Heart right ventricle (tissue), 16 donors: Measurements from ENCODE around the gene RALGAPA1. TPM values are rescaled to one million over a fixed set of nuclear protein-coding genes. Genes with fewer than 3 reads are reported as not detected.
"Not testable (repeated sequence)": the region's sequence is repeated elsewhere in the genome, so short reads cannot be mapped to it uniquely, and the experiment has no call there.

Experiments
- ATAC-seq, 8 donors: fragments of 200-7000 bp; cut with Tn5 transposase; one replicate each; pipeline ENCODE4 v1.9.1; 2020; ENCODE audit warnings: mild to moderate bottlenecking in 8 of 8, moderate library complexity in 8 of 8, moderate number of reproducible peaks in 1 of 8
- DNase-seq, 2 donors: peaks; one replicate each; pipeline ENCODE4 v3.0.0-alpha.2; 2020
- H3K27ac ChIP-seq, 10 donors: fragments of 200-600 bp; sonication (generic) in 2 of 10; one replicate each; pipeline versions ENCODE4 v1.5.0 to v1.8.0; 2020 to 2022; ENCODE audit warnings: mild to moderate bottlenecking in 3 of 10
- H3K27me3 ChIP-seq, 7 donors: fragments of 200-600 bp; one replicate each; pipeline ENCODE4 v1.8.0; 2021 to 2022; ENCODE audit warnings: mild to moderate bottlenecking in 2 of 7
- H3K36me3 ChIP-seq, 9 donors: fragments of 200-600 bp; sonication (generic) in 1 of 9; one replicate each; pipeline versions ENCODE4 v1.5.0 to v1.8.0; 2020 to 2022; ENCODE audit warnings: mild to moderate bottlenecking in 2 of 9
- H3K4me1 ChIP-seq, 9 donors: fragments of 200-600 bp; sonication (generic) in 1 of 9; one replicate each; pipeline versions ENCODE4 v1.5.0 to v1.8.0; 2020 to 2022; ENCODE audit warnings: mild to moderate bottlenecking in 4 of 9
- H3K4me3 ChIP-seq, 10 donors: fragments of 200-600 bp; sonication (generic) in 2 of 10; one replicate each; pipeline versions ENCODE4 v1.5.0 to v1.8.0; 2020 to 2022; ENCODE audit warnings: mild to moderate bottlenecking in 7 of 10, moderate library complexity in 2 of 10
- H3K9me3 ChIP-seq, 11 donors: fragments of 200-600 bp in 10 of 11; sonication (generic) in 2 of 11; one replicate each; pipeline versions ENCODE4 v1.5.0 to v1.8.0; 2013 to 2022; ENCODE audit warnings: mild to moderate bottlenecking in 2 of 11, control low read depth in 1 of 11, moderate library complexity in 1 of 11
- CTCF ChIP-seq, 9 donors: fragments of 200-600 bp; sonication (generic) in 2 of 9; IDR thresholded peaks; one replicate each; pipeline versions ENCODE4 v1.5.0 to v1.8.0; 2021 to 2022; ENCODE audit warnings: antibody characterized with exemption in 9 of 9, mild to moderate bottlenecking in 5 of 9, moderate library complexity in 1 of 9
- WGBS, 2 donors: extraction: QIAGEN DNeasy Blood & Tissue Kit; methylation state at CpG; one replicate each; pipeline ENCODE4 v1.1.7; 2013; ENCODE audit warnings: inconsistent platforms in 1 of 2; 5-methylcytosine and 5-hydroxymethylcytosine counted together
- intact Hi-C, 10 donors: fragments of 100-400 bp; cut with DNase I; formaldehyde crosslinking; loops; one replicate each; pipeline versions ENCODE4 v1.11.1 to v1.14.2; 2022
- polyA plus RNA-seq, 2 donors: library from polyadenylated mRNA; stranded (reverse); fragments of 200-250 nt; gene quantifications; one replicate each; pipeline ENCODE4 v1.2.3, GENCODE V29; 2013
- total RNA-seq, 10 donors: library from RNA; stranded (reverse); fragmentation: NEBNext Ultra II Directional in 3 of 10; extraction: Animal tissue kit (Norgen Biotek cat#: 25700) in 3 of 10; gene quantifications; one replicate each; pipeline versions ENCODE4 v1.2.1 to v1.2.4, GENCODE V29; 2021 to 2023
- donor health status: Arrhythmogenic right ventricular cardiomyopathy.
- donor health status: ischemic (EF 13 %, LVEDD 7.1; RV severe dilation, severe dysfunction).
- donor health status: healthy with polysubstance abuse.
- donor health status: DM: no; HTN: yes; CAD: no.
- donor health status: DM: no; HTN: no; CAD: no.
- donor health status: ischemic (EF 25% LVEDD 6.9; RV normal size, moderate dysfunction).
- donor health status: ischemic (EF 25% LVEDD 5.7; RV mildly dilated, moderate dysfunction).
- donor health status: healthy.
- donor health status: DM: yes; HTN: yes; CAD: no.
- donor health status: Ischemic cardiomyopathy.
- donor health status: ischemic (EF 35%, LVEDD 5.7; RV mildly dilated, moderate dysfunction).
- donor health status: nonischemic (EF 11% LVEDD 7.7; RV severe dilation, severe dysfunction).
- donor health status: DM: yes; HTN: yes; CAD: no.
- donor health status: PGD.
- donor health status: ischemic (EF 29% LVEDD 5.4; RV normal size, mild dysfunction).
- donor health status: nonischemic (EF 23%, LVEDD 6.1; RV moderate dilation, normal function).

The RALGAPA1 gene
- total and polyA plus RNA-seq, 12 donors, result 7.9 to 43.6 (median 35.3) TPM

- 41 to 51% methylated on average over 3 of the region's 3 CpGs for whole genome bisulfite sequencing, 2 donors
- no peak for TF ChIP-seq CTCF (IDR thresholded peaks at IDR 0.05)
- Histone ChIP-seq H3K36me3 (peaks cover 0 to 94% (median 21%) of the 10 kb centered on the region in 9 donors), H3K4me3 (no peak overlapping the region), H3K4me1 (peaks cover 0 to 8% (median 0%) of the 10 kb centered on the region in 9 donors), H3K9me3 (no peaks in the 10 kb centered on the region), H3K27me3 (no peaks in the 10 kb centered on the region), H3K27ac (no peak overlapping the region)
- ATAC-seq (peak in 2 of 8 donors; percentile 62 to 69), DNase-seq (no peak)
- intact Hi-C loops, result no loop called here
These were observed 201.7 kb downstream of the RALGAPA1 start for GRCh38 chr14:35607380-35607779.

GRCh38 chr14:35600253-35600652, 208.8 kb downstream of the RALGAPA1 start:
- 98% methylated on average over 1 of the region's 1 CpG for WGBS, 2 donors
- TF ChIP-seq CTCF (IDR thresholded peaks at IDR 0.05), result no peak
- ATAC-seq, result no peak
- no peak for DNase-seq
- Histone ChIP-seq H3K4me1 (no peaks in the 10 kb centered on the region), H3K27me3 (no peaks in the 10 kb centered on the region), H3K9me3 (peaks cover 0 to 10% (median 0%) of the 10 kb centered on the region in 11 donors), H3K36me3 (peaks cover 0 to 85% (median 23%) of the 10 kb centered on the region in 9 donors), H3K4me3 (no peak overlapping the region), H3K27ac (no peak overlapping the region)
- intact Hi-C loops, result no loop called here

- 84 to 90% methylated on average over 2 of the region's 2 CpGs for WGBS, 2 donors
- H3K27ac ChIP-seq, result no peak overlapping the region
- no peaks in the 10 kb centered on the region for H3K27me3 ChIP-seq
- TF ChIP-seq CTCF (IDR thresholded peaks at IDR 0.05), result no peak
- H3K4me3 ChIP-seq, result no peak overlapping the region
- ATAC-seq (no peak), DNase-seq (no peak)
- peaks cover 0 to 85% (median 22%) of the 10 kb centered on the region in 9 donors for H3K36me3 ChIP-seq
- no peaks in the 10 kb centered on the region for H3K4me1 ChIP-seq
- H3K9me3 ChIP-seq, result peaks cover 0 to 16% (median 0%) of the 10 kb centered on the region in 11 donors
- intact Hi-C loops, result no loop called here
These were observed 214.5 kb downstream of the RALGAPA1 start for GRCh38 chr14:35594616-35595015.

GRCh38 chr14:35587373-35587772, 221.7 kb downstream of the RALGAPA1 start:
- DNase-seq, intact Hi-C loops: not testable (repeated sequence)

GRCh38 chr14:35578639-35579038, 230.5 kb downstream of the RALGAPA1 start:
- H3K27me3 ChIP-seq, result no peaks in the 10 kb centered on the region
- no peak for TF ChIP-seq CTCF (IDR thresholded peaks at IDR 0.05)
- intact Hi-C loops, result no loop called here
- H3K4me1 ChIP-seq, result peaks cover 0 to 8% (median 0%) of the 10 kb centered on the region in 9 donors
- H3K9me3 ChIP-seq, result no peaks in the 10 kb centered on the region
- H3K36me3 ChIP-seq, result peaks cover 0 to 36% (median 0%) of the 10 kb centered on the region in 9 donors
- ATAC-seq, result peak in 1 of 8 donors; percentile 61
- no peak overlapping the region for H3K4me3 ChIP-seq
- H3K27ac ChIP-seq, result no peak overlapping the region
- no peak for DNase-seq

More at GRCh38 chr14:35587373-35587772, 221.7 kb downstream of the RALGAPA1 start:
- WGBS, 2 donors, result 96 to 99% methylated on average over 3 of the region's 3 CpGs
- not testable (repeated sequence) for ATAC-seq, H3K4me1 ChIP-seq, H3K4me3 ChIP-seq, H3K27ac ChIP-seq, H3K27me3 ChIP-seq
- peaks cover 0 to 91% (median 12%) of the 10 kb centered on the region in 9 donors for H3K36me3 ChIP-seq
- H3K9me3 ChIP-seq, result peaks cover 0 to 12% (median 0%) of the 10 kb centered on the region in 11 donors
